Neural cell (in vitro differentiated cells): ENCODE results near the gene SPHK2. TPM values are rescaled to one million over a fixed set of nuclear protein-coding genes. Genes with fewer than 3 reads are reported as not detected.
A peak's percentile ranks its signal among the peaks of the same experiment; 100 is the strongest.

Experiments used
- H2AFZ ChIP-seq: fragments of 200-600, 300-800 bp; sonication (generic), shearing (Covaris generic); 2 replicates; pipeline ENCODE4 v1.6.0; 2014; ENCODE audit warnings: low read depth, mild to moderate bottlenecking, antibody characterized with exemption, low read length, moderate library complexity
- H3F3A ChIP-seq: fragments of 200-600 bp; shearing (Covaris generic); 2 replicates; pipeline ENCODE4 v1.6.1; 2016; ENCODE audit warnings: mild to moderate bottlenecking, moderate library complexity, mixed read lengths, antibody characterized with exemption, low read length; ENCODE audit not compliant: insufficient read depth, poor library complexity, severe bottlenecking
- H3K27ac ChIP-seq: fragments of 200-600, 300-800 bp; sonication (generic), shearing (Covaris generic); 2 replicates; pipeline ENCODE4 v1.5.1; 2014; ENCODE audit warnings: mild to moderate bottlenecking, low read length, moderate library complexity
- H3K27me3 ChIP-seq: fragments of 300-800, 200-600 bp; sonication (generic), shearing (Covaris generic); 2 replicates; pipeline ENCODE4 v1.6.0; 2014; ENCODE audit warnings: mild to moderate bottlenecking, low read depth, low read length, moderate library complexity; ENCODE audit not compliant: insufficient read depth
- H3K36me3 ChIP-seq: fragments of 300-800, 200-600 bp; sonication (generic), shearing (Covaris generic); 2 replicates; pipeline ENCODE4 v1.5.1; 2014; ENCODE audit warnings: mild to moderate bottlenecking, antibody characterized with exemption, low read length, moderate library complexity; ENCODE audit not compliant: insufficient read depth
- H3K4me2 ChIP-seq: fragments of 300-800, 200-600 bp; sonication (generic), shearing (Covaris generic); 2 replicates; pipeline ENCODE4 v1.6.0; 2014; ENCODE audit warnings: mild to moderate bottlenecking, low read length
- H3K4me3 ChIP-seq: fragments of 300-800, 200-600 bp; sonication (generic), shearing (Covaris generic); 2 replicates; pipeline ENCODE4 v1.5.1; 2014; ENCODE audit warnings: mild to moderate bottlenecking, low read length, moderate library complexity
- H3K79me2 ChIP-seq: fragments of 200-600 bp; shearing (Covaris generic); replicated peaks from 2 replicates; pipeline ENCODE4 v1.6.0; 2014; ENCODE audit warnings: mild to moderate bottlenecking, low read length, moderate library complexity; ENCODE audit not compliant: insufficient read depth
- H3K9ac ChIP-seq: fragments of 300-800, 200-600 bp; sonication (generic), shearing (Covaris generic); 2 replicates; pipeline ENCODE4 v1.6.1; 2016; ENCODE audit warnings: mild to moderate bottlenecking, low read length, mixed read lengths
- H3K9me2 ChIP-seq: fragments of 200-600 bp; shearing (Covaris generic); 2 replicates; pipeline ENCODE4 v1.6.1; 2016; ENCODE audit warnings: mild to moderate bottlenecking, low read length, mixed read lengths; ENCODE audit not compliant: insufficient read depth
- H3K9me3 ChIP-seq: fragments of 200-600, 300-800 bp; sonication (generic), shearing (Covaris generic); 2 replicates; pipeline ENCODE4 v1.6.1; 2016; ENCODE audit warnings: mild to moderate bottlenecking, mixed run types, low read length, moderate library complexity, mixed read lengths
- H4K20me1 ChIP-seq: fragments of 200-600 bp; shearing (Covaris generic); 2 replicates; pipeline ENCODE4 v1.6.1; 2016; ENCODE audit warnings: mild to moderate bottlenecking, mixed run types; ENCODE audit not compliant: insufficient read depth
- MXI1 ChIP-seq: fragments of 450-650 bp; conservative IDR thresholded peaks from 2 replicates; pipeline ENCODE4 v1.6.1; 2014; ENCODE audit warnings: antibody characterized with exemption, mild to moderate bottlenecking; ENCODE audit not compliant: poor library complexity, severe bottlenecking
- POLR2AphosphoS5 ChIP-seq: IDR thresholded peaks from 2 replicates; pipeline ENCODE4 v1.6.1; 2012
- RAD21 ChIP-seq: fragments of 450-650 bp; conservative IDR thresholded peaks from 2 replicates; pipeline ENCODE4 v1.6.1; 2014; ENCODE audit warnings: antibody characterized with exemption, mild to moderate bottlenecking, moderate library complexity
- REST ChIP-seq: IDR thresholded peaks from 2 replicates; pipeline ENCODE4 v1.6.1; 2012; ENCODE audit warnings: borderline replicate concordance
- TAF1 ChIP-seq: IDR thresholded peaks from 2 replicates; pipeline ENCODE4 v1.6.1; 2012; ENCODE audit warnings: low read depth
- polyA plus RNA-seq: library from polyadenylated mRNA; depleted of rRNA; stranded (reverse); fragments of >200 nt; gene quantifications from 2 replicates; pipeline ENCODE4 v1.2.3, GENCODE V29; 2014

Gene SPHK2
- polyA plus RNA-seq, 1 donor from 2014 or later: 22.6 TPM

GRCh38 chr19:48634424-48635262 is 15.3 kb downstream of the SPHK2 start:
- H3K27me3 ChIP-seq: no peaks in the 10 kb centered on the region
- H3K79me2 ChIP-seq: no peaks in the 10 kb centered on the region
- H3K9ac ChIP-seq: peak overlapping the region; percentile 51
- no peaks in the 10 kb centered on the region for H3K9me2 ChIP-seq
- H2AFZ ChIP-seq: no peak overlapping the region
- H4K20me1 ChIP-seq: no peaks in the 10 kb centered on the region
- TF ChIP-seq MXI1 (peak; percentile 52), RAD21 (no peak), REST (no peak)
- H3K4me2 ChIP-seq: peak overlapping the region; percentile 62
- peaks cover 8% of the 10 kb centered on the region for H3F3A ChIP-seq
- no peaks in the 10 kb centered on the region for H3K9me3 ChIP-seq
- H3K36me3 ChIP-seq: no peaks in the 10 kb centered on the region
- peak overlapping the region; percentile 73 for H3K27ac ChIP-seq
- peak overlapping the region; percentile 66 for H3K4me3 ChIP-seq

DNA sequence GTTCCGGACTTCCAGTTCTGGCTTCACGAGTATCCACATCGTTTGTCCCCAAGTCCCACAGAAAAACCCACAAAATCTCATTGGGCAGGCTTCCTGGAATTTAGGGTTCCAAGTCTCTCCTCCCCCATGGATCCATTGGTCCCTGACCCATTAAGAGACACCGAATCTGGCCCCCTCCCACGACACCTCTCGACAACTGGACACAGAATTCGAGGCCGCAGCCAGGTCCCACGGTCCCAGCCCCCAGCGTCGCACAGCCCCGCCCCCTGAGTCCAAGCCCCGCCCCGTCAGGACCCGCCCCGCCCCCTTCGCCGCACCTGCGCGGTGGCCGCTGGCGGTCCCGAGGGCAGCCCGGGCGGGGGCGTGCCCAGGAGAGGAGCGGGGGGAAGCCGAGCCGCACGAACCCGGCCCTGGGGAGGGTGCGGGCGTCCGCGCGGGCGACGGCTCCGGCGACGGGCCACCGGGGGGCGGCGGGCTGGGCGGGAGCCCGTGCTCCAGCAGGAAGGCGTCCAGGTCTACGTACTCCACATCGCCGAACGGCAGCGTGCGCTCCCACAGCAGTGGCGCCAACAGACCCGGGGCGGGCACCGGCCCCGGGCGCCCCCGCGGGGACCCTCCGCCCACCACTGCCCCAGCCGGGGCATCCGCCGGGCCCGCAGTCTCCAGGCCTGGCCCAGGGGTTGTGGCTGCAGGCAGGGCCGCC is 16.1 kb downstream of the SPHK2 start:
- no peaks in the 10 kb centered on the region for H4K20me1 ChIP-seq
- no peak overlapping the region for H2AFZ ChIP-seq
- no peaks in the 10 kb centered on the region for H3K27me3 ChIP-seq
- H3K79me2 ChIP-seq: no peaks in the 10 kb centered on the region
- H3K36me3 ChIP-seq: no peaks in the 10 kb centered on the region
- peak overlapping the region; percentile 74 for H3K9ac ChIP-seq
- TF ChIP-seq REST (peak; percentile 31), TAF1 (no peak), POLR2AphosphoS5 (peak; percentile 48)
- peak overlapping the region; percentile 66 for H3K4me3 ChIP-seq
- H3K9me2 ChIP-seq: no peaks in the 10 kb centered on the region
- H3K9me3 ChIP-seq: no peaks in the 10 kb centered on the region
- peak overlapping the region; percentile 73 for H3K27ac ChIP-seq
- H3K4me2 ChIP-seq: peak overlapping the region; percentile 54
- H3F3A ChIP-seq: peaks cover 8% of the 10 kb centered on the region
